Fibroblast of skin of abdomen (primary cell): ENCODE results near the gene THEMIS2. TPM values are rescaled to one million over a fixed set of nuclear protein-coding genes. Genes with fewer than 3 reads are reported as not detected.
"Not testable (repeated sequence)": the region's sequence is repeated elsewhere in the genome, so short reads cannot be mapped to it uniquely, and the experiment has no call there.

ENCODE experiments used
- DNase-seq: peaks from one replicate; pipeline ENCODE4 v3.0.0-alpha.2; 2013
- polyA plus RNA-seq, 2 experiments: library from polyadenylated mRNA; unstranded; fragments of 120-200 nt; gene quantifications; one replicate each; pipeline ENCODE4 v1.2.1, GENCODE V29; 2013; ENCODE audit not compliant: insufficient read length in 2 of 2

Gene THEMIS2
- polyA plus RNA-seq (2013, experiment 1 of 2; ENCODE audit: insufficient read length), result 3.5 TPM
- polyA plus RNA-seq (2013, experiment 2 of 2; ENCODE audit: insufficient read length), result 2.9 TPM

GRCh38 chr1:27872059-27872801, at the start of gene THEMIS2:
THEMIS2 (plus strand) TSS chr1:27872544; CDS start chr1:27872572, 28 bp downstream.
- DNase-seq, result peak; percentile 40

GRCh38 chr1:27823784-27824183, 48.6 kb upstream of the THEMIS2 start:
- DNase-seq, result no peak

GRCh38 chr1:27824411-27824810, 47.9 kb upstream of the THEMIS2 start:
- DNase-seq, result no peak

GRCh38 chr1:27829339-27829960, 42.9 kb upstream of the THEMIS2 start:
- DNase-seq, result not testable (repeated sequence)

GRCh38 chr1:27830621-27831440, 41.5 kb upstream of the THEMIS2 start, which contains the start of gene PPP1R8:
PPP1R8 (plus strand) TSS chr1:27830782; CDS start chr1:27830836, 54 bp downstream.
- peak; percentile 96 for DNase-seq

- DNase-seq, result peak; percentile 9
Measured at GRCh38 chr1:27831568-27832410, 40.6 kb upstream of the THEMIS2 start.

GRCh38 chr1:27832762-27833161, 39.6 kb upstream of the THEMIS2 start:
- DNase-seq, result peak; percentile 65

GRCh38 chr1:27833470-27833869, 38.9 kb upstream of the THEMIS2 start:
- no peak for DNase-seq

GRCh38 chr1:27835046-27835445, 37.3 kb upstream of the THEMIS2 start:
- DNase-seq, result no peak

- no peak for DNase-seq
Measured at GRCh38 chr1:27835501-27835900, 36.8 kb upstream of the THEMIS2 start.

GRCh38 chr1:27849951-27850350, 22.4 kb upstream of the THEMIS2 start:
- no peak for DNase-seq

- DNase-seq, result no peak
Measured at GRCh38 chr1:27855085-27855484, 17.3 kb upstream of the THEMIS2 start.

GRCh38 chr1:27856561-27857343, 15.6 kb upstream of the THEMIS2 start:
- DNase-seq, result no peak

GRCh38 chr1:27857552-27857951, 14.8 kb upstream of the THEMIS2 start:
- not testable (repeated sequence) for DNase-seq

- DNase-seq, result peak; percentile 80
Measured at GRCh38 chr1:27858072-27858948, 14.0 kb upstream of the THEMIS2 start.

GRCh38 chr1:27858949-27859576, 13.3 kb upstream of the THEMIS2 start:
- no peak for DNase-seq

GRCh38 chr1:27861436-27861835, 10.9 kb upstream of the THEMIS2 start:
- no peak for DNase-seq

- no peak for DNase-seq
Measured at GRCh38 chr1:27862004-27862403, 10.3 kb upstream of the THEMIS2 start.

- peak; percentile 92 for DNase-seq
Measured at GRCh38 chr1:27862671-27863537, 9.4 kb upstream of the THEMIS2 start.
